HG02588 (cell line): ENCODE results near the gene LRRC59.
A peak's percentile ranks its signal among the peaks of the same experiment; 100 is the strongest.

ENCODE experiments used
- ATAC-seq: cut with Tn5 transposase; IDR thresholded peaks from one replicate; pipeline ENCODE4 v1.9.1; 2021; ENCODE audit warnings: mild to moderate bottlenecking, moderate library complexity; ENCODE audit not compliant: unreplicated experiment

The LRRC59 gene

DNA sequence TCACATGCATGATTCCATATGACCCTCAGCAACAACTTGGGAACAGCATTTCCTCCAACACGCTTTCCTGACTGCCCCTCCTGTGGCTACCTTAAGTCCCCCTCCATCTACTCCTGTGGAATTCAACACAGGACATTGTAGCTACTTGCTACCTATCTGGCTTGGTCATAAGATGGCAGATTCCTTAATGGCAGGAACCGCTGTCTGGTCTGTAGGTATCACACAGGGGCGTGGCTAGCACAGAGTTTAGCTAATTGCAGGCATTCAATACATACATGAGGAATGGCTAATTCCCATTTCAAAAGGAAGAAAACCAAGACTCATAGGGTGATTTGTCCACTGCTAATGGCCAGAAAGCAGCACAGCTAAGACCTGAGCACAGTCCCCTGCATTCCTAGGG, 8.6 kb downstream of the LRRC59 start:
- ATAC-seq = no peak

DNA sequence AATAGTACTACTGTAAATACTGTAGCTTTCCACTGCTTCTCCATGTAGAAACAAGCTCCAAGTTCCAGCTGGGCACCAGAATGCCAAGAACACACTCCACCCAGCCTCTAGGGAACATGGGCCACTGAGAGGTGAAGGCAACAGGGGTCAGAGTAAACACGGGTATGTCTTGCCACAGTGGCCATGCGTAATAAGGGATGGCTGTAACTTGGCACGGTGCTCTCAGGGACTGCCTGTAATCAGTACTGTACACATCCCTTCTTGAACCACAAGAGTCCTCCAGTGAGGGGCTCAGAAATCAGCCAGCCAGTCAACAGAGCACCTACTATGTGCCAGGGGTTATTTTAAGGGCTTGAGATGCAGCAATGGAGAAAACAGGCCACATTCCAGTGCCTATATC, 10.8 kb downstream of the LRRC59 start:
- ATAC-seq = no peak

DNA sequence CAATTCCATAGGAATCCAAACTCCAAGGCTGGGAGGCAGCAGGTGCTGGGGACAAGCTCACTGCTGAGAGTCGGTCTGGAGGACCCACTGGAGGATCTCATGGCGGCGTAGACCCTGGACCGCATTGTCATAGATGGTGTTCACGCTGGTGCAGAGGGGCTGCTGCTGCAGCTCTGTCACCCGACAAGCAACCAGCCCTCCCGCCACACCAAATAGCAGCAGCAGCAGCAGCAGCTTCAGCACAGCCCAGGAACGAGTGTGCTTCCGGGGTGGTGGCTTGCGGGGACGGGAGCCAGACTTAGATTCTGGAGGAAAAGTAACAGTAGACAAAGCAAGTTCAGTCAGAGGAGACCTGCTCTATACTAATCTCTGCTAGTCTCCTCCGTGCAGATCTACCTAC, 14.4 kb downstream of the LRRC59 start:
- ATAC-seq = no peak

GRCh38 chr17:50381920-50382319, 15.4 kb downstream of the LRRC59 start:
- no peak for ATAC-seq

DNA sequence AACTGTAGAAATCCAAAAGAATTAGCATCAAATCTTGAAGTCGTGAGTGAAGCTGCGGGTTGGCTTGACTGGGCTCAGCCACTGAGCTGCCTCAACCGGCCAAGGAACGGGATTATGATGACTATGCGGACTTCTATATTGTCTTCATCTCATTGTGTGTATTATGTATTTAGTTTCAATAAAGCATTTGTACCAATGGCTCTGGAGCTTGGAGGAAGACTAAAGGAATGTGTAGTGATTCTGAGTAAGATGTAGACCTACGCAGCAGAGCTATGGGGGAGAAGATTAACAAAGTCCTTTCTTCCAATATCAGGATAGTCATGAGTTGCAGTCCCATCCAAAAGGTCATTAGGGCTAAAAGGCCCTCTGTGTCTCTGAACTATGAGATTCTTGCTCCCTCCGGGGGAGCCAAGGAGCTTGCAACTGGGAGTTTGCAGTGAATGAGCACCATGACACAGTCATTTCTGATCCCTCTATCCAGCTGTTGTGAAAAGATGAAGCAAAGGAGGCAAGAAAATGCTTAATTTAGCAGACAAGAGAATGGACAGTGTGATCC, 16.0 kb downstream of the LRRC59 start:
- no peak for ATAC-seq

- no peak for ATAC-seq
Measured at GRCh38 chr17:50380369-50381259, 16.7 kb downstream of the LRRC59 start.

GRCh38 chr17:50379351-50380132, 17.8 kb downstream of the LRRC59 start:
- no peak for ATAC-seq

- no peak for ATAC-seq
Measured at GRCh38 chr17:50375858-50376538, 21.3 kb downstream of the LRRC59 start.

GRCh38 chr17:50373705-50374104, 23.6 kb downstream of the LRRC59 start:
- no peak for ATAC-seq

DNA sequence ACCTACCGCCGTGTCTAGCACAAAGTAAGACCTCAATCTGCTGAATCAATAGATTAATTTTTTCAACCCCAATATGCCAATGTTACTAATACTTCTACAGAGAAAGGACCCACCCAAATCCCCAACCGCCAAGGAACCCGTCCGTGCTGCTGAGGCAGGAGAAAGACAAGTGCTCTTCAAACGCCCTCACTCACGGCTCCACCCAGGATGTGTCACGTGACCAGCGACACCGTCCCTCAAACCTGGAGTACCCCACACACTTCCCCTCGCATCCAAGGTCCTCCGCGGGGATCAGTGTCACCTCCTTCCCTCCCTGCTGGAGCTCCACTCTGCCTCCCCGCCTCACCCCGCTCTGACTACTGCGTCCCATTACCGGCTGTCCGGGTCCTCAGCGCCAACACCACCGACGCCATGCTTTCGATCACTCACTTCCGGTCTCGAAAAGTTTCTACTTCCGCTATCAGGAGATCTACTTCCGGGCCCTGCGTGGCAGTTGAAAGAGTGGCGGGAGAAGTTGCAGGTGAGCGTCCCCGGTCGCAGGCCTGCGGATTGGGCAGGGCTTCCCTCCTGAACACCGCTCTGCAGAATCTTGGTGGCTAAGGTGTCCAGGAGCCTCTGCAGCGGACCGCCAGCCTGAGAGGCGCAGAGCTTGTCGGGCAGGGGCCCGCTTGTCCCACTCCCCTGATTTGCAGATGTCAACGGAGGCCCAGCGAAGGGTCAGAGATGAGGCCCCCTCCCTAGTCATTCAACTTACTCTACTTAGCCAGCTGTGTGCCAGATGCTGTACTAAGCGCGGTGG, 24.4 kb downstream of the LRRC59 start, which contains the start of the genes EME1 and MRPL27:
TSS of gene EME1 (plus strand) at position 472 of the 799 bp plus-strand sequence. CDS start 1,980 bp downstream, outside the sequence.
TSS of gene MRPL27 (minus strand) at position 427 of the 799 bp plus-strand sequence. CDS start at position 413, 14 bp downstream.
- ATAC-seq = peak; percentile 77

DNA sequence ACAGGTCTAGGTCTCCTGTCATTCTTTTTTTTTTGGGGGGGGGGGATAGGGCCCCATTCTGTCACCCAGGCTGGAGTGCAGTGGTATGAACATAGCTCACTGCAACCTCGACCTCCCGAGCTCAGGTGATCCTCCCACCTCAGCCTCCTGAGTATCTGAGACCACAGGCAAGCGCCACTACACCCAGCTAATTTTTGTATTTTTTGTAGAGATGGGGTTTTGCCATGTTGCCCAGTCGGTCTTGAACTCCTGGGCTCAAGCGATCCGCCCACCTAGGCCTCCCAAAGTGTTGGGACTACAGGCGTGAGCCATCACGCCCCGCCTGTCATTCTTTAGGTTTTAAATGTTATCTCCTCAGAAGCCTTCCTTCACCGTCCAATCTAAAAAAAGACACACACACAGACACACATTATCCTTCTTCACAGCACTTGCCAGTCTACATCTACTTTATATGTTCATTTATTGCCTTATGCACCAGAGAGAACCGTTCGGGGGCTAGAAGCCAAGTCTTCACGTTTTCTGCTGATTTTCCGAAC, 25.0 kb downstream of the LRRC59 start:
- ATAC-seq = no peak

- no peak for ATAC-seq
Measured at GRCh38 chr17:50371526-50371925, 25.8 kb downstream of the LRRC59 start.

DNA sequence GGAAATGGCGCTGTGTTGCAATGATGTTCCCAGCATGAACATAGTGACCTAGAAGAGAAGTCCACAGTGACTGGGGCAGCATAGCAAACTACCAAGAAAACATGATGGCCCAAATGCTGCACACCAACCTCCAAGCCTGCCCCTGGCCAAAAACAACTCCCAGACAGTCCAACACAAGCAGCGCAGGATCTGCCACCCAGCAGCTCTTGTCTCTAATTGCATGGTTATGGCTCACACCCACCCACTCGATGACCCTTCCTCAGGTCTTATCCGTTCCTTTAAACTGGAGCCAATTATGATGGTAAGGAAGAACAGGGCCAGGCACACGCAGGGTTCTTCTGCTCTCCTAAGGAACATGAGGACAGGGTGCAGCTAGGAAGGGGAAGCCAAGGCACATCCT, 27.3 kb downstream of the LRRC59 start:
- ATAC-seq = no peak

DNA sequence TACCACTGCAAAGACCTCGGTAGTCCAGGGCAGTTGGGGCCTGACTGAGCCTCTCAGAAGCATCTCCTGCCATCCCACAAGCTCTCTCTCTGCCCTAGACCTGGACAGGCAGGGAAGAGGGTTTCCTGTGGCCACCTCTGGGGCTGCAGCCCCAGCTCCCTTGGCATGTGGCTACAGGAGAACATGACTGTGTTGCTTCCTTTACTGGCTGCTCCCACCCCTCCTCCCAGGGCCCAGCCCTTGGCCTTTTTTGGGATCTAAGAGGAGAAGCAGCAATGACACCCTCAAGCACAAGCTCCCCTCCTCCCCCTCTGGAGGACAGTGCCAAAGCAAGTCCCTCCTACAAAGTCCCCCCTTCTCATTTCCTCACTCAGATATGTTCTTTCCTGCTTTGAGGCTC, 29.9 kb downstream of the LRRC59 start:
- ATAC-seq = no peak

GRCh38 chr17:50365649-50366393, 31.5 kb downstream of the LRRC59 start:
- no peak for ATAC-seq

DNA sequence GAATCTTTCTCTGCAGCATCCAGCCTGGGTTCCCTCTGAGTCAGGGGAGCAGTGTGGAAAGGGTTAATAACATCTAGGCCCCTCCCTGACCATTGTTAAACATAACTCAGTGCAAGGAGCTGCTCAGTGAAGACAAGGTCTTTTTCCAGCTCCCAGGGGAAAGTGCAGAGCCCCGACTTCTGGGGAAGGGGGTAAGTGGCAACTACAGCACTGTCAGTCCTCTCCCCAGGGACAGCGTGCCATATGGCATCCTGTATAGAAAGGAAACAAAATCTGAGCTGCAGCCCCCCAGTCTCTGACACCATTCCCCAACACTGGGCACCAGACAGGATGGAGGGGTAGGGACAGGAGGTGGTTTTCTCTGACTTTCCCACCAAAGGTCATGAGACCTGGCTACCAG, 32.2 kb downstream of the LRRC59 start:
- ATAC-seq = no peak

- ATAC-seq = no peak
Measured at GRCh38 chr17:50364715-50365114, 32.6 kb downstream of the LRRC59 start.

GRCh38 chr17:50364061-50364458, 33.3 kb downstream of the LRRC59 start:
- ATAC-seq = no peak
